IPS-18a (cell line): ENCODE measurements around the gene DUOXA1.

Experiments used
- H3K27ac ChIP-seq: one replicate; pipeline ENCODE4 v1.5.1; 2013; ENCODE audit warnings: low read length
- H3K27me3 ChIP-seq: one replicate; pipeline ENCODE4 v1.6.1; 2013; ENCODE audit warnings: mild to moderate bottlenecking, low read length; ENCODE audit not compliant: control insufficient read depth, insufficient read depth
- H3K36me3 ChIP-seq: one replicate; pipeline ENCODE4 v1.6.1; 2013; ENCODE audit warnings: low read depth, low read length; ENCODE audit not compliant: control insufficient read depth
- H3K4me1 ChIP-seq: one replicate; pipeline ENCODE4 v1.6.1; 2013; ENCODE audit warnings: low read depth, low read length; ENCODE audit not compliant: control insufficient read depth
- H3K4me3 ChIP-seq: one replicate; pipeline ENCODE4 v1.5.1; 2013; ENCODE audit warnings: low read length
- H3K9ac ChIP-seq: one replicate; pipeline ENCODE4 v1.6.1; 2013; ENCODE audit warnings: mild to moderate bottlenecking, low read length, moderate library complexity
- H3K9me3 ChIP-seq: one replicate; pipeline ENCODE4 v1.6.1; 2013; ENCODE audit warnings: low read depth, low read length; ENCODE audit not compliant: control insufficient read depth

DUOXA1 gene

DNA sequence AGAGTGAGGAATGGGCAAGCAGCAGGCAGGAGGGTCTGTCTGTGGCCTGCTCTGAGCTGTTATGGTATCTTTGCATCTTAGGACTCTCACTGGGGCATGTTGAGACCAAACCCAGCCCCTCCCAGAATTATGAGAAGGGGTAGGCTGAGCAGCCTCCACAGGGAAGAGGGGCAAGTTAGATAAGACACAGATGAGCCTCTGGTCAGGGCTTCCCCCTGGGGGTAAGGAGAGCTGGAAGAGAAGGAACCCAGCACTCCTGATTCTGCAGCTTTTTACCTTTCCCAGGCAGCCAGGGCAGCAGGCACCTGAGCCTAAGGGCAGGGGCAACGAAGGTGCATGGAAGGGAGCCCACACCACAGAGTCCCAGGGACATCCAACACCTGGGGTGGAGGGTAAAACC, 19.4 kb upstream of the DUOXA1 start:
- Histone ChIP-seq H3K4me3 (no peak overlapping the region), H3K36me3 (no peaks in the 10 kb centered on the region), H3K27ac (no peak overlapping the region), H3K9ac (no peak overlapping the region), H3K9me3 (no peaks in the 10 kb centered on the region), H3K4me1 (peaks cover 4% of the 10 kb centered on the region), H3K27me3 (peaks cover 5% of the 10 kb centered on the region)

DNA sequence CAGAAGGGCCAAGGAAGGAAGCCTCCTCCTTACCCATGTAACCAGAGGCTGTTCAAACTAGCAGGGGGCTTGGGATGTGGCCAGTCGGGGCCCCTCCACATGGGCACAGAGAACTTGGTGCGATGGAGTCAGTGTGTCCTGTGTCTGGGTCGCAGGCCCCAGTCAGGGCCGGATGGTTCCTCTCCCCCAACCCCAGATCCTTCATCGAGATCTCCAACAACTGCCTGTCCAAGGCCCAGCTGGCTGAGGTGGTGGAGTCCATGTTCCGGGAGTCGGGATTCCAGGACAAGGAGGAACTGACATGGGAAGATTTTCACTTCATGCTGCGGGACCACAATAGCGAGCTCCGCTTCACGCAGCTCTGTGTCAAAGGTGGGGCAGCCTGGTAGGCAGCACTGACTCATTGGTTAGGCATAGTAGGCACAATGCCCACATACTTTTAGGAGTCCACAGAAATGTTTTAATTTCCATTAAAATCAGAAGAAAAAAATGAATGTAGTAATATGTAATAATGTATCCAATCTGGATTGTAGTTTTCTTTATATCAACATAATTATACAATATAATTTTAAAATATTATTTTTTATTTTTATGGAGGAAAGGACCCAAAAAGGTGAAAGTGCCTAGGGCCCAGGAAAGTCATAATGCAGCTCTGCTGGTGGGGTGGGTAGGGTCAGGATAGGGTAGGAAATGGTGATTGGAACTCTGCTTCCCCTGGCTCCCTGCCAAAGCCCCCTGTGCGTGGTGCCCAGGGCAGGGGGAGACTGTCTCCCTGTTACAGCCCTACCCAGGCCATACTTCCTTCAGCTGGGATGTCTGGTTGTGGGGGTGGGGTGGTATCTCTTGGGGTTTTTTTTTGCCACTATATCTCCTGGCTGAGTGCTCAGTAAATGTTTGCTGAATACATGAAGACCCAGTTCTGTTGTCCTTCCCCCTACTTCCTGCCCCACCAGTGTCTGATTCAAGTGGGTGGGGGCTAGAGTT, 18.7 kb upstream of the DUOXA1 start:
- peaks cover 5% of the 10 kb centered on the region for H3K27me3 ChIP-seq
- no peak overlapping the region for H3K4me3 ChIP-seq
- no peak overlapping the region for H3K9ac ChIP-seq
- peaks cover 4% of the 10 kb centered on the region for H3K4me1 ChIP-seq
- H3K36me3 ChIP-seq, result no peaks in the 10 kb centered on the region
- H3K9me3 ChIP-seq, result no peaks in the 10 kb centered on the region
- no peak overlapping the region for H3K27ac ChIP-seq

DNA sequence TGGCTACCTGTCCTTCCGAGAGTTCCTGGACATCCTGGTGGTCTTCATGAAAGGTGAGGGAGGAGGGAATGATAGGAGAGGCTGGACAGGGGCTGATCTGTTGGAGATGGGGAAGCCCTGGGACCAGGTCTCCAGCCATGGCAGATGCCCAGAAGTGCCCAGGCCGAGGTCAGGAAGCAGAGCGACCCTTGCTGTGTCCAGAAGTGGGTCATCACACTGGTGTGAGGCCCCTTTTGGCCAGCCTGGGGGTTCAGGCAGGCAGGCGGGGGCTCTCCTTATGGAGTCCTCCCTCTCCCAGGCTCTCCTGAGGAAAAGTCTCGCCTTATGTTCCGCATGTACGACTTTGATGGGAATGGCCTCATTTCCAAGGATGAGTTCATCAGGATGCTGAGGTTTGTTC, 17.9 kb upstream of the DUOXA1 start:
- Histone ChIP-seq H3K4me1 (peaks cover 4% of the 10 kb centered on the region), H3K4me3 (no peak overlapping the region), H3K9ac (no peak overlapping the region)

DNA sequence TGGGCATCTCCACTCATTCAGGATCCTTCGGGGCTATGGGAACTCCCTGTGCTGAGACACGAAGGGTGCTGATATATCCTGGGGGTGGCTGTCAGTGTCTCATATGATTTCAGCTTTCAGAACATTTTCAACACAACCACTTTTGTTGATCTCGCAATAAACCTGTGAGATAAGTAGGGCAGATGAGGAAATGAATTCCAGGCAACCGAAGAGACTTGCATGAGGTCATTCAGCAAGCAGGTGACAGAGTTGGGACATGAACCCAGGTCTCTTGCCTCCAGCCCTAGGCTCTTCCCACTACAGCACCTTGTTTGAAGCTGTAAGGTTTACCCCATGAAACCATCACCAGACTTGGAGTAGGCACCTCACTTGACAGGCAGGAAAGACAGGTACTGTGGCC, 16.7 kb upstream of the DUOXA1 start:
- H3K9me3 ChIP-seq, result no peaks in the 10 kb centered on the region
- H3K4me3 ChIP-seq, result no peak overlapping the region
- H3K27me3 ChIP-seq, result peaks cover 5% of the 10 kb centered on the region
- no peaks in the 10 kb centered on the region for H3K36me3 ChIP-seq
- H3K9ac ChIP-seq, result no peak overlapping the region
- H3K27ac ChIP-seq, result no peak overlapping the region
- H3K4me1 ChIP-seq, result peaks cover 4% of the 10 kb centered on the region

More for the DNA sequence above, 17.9 kb upstream of the DUOXA1 start:
- Histone ChIP-seq H3K9me3 (no peaks in the 10 kb centered on the region), H3K27ac (no peak overlapping the region), H3K36me3 (no peaks in the 10 kb centered on the region), H3K27me3 (peaks cover 5% of the 10 kb centered on the region)

DNA sequence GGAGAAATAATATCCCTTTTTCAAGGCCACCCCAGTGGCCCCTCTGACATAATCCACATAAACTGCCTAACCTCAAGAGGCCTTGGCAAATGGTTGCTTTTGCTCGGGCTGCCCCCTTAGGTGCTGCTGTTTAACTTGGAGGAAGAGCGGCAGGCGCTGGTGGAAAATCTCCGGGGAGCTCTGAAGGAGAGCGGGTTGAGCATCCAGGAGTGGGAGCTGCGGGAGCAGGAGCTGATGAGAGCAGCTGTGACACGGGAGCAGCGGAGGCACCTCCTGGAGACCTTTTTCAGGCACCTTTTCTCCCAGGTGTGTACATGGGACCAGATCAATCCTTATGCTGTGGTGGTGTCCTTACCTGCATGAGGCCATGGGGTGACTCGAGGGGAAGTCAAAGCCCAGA, 15.1 kb upstream of the DUOXA1 start:
- Histone ChIP-seq H3K36me3 (no peaks in the 10 kb centered on the region), H3K4me1 (peaks cover 4% of the 10 kb centered on the region), H3K27me3 (peaks cover 5% of the 10 kb centered on the region), H3K9ac (no peak overlapping the region), H3K27ac (no peak overlapping the region), H3K4me3 (no peak overlapping the region), H3K9me3 (no peaks in the 10 kb centered on the region)

DNA sequence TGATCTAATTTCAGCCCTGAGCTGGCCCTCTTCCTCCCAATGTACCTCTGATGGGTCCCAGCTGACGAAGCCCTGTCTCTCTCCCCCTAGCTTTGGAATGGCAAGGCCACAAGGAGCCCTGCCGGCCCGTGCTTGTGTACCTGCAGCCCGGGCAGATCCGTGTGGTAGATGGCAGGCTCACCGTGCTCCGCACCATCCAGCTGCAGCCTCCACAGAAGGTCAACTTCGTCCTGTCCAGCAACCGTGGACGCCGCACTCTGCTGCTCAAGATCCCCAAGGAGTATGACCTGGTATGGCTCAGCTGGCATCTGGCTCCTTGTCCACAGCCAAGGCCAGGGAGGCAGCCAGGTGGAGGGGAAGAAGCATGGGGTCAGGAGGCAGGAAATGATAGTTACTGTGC, 14.3 kb upstream of the DUOXA1 start:
- Histone ChIP-seq H3K27ac (no peak overlapping the region), H3K4me1 (peaks cover under 1% of the 10 kb centered on the region), H3K27me3 (peaks cover 5% of the 10 kb centered on the region), H3K9ac (no peak overlapping the region), H3K9me3 (no peaks in the 10 kb centered on the region), H3K36me3 (no peaks in the 10 kb centered on the region), H3K4me3 (no peak overlapping the region)

DNA sequence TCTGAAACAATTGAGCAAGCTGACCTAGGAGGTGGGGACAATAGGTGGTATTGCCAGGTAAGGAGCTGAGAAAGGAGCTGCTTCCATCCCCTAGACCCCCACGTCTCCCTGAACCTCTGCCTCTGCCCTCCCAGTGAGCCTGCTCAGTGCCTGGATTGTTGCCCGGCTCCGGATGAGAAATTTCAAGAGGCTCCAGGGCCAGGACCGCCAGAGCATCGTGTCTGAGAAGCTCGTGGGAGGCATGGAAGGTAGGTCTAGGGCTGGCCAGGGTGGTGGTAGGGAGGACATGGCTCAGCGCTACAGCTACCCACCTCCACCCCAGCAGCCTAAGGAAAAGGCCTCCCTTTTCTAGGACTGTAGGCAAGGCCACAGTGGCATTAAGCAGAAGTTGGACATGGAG, 13.4 kb upstream of the DUOXA1 start:
- no peaks in the 10 kb centered on the region for H3K9me3 ChIP-seq
- H3K4me3 ChIP-seq, result no peak overlapping the region
- peaks cover 5% of the 10 kb centered on the region for H3K27me3 ChIP-seq
- no peaks in the 10 kb centered on the region for H3K4me1 ChIP-seq
- no peak overlapping the region for H3K9ac ChIP-seq
- H3K27ac ChIP-seq, result no peak overlapping the region
- no peaks in the 10 kb centered on the region for H3K36me3 ChIP-seq

DNA sequence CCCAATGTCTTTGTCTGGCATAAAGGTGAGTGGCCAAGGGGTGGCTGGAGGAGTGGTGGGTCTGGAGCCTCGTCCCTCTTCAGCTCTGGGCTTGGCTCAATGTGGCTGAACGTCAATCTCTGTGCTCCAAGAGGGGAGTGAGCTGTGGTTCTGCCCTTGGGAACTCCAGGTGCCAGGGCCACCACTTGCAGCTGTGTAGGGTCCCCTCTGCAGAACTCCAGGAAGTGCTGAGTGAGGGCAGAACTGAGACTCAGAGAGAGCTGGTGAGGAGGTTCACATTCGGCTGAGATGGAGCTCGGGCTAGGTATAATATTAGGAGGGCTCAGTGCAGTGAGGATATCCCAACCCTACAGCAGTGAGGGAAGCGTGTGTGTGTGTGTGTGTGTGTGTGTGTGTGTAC, 11.7 kb upstream of the DUOXA1 start:
- Histone ChIP-seq H3K27me3 (peaks cover 11% of the 10 kb centered on the region), H3K36me3 (no peaks in the 10 kb centered on the region), H3K27ac (no peak overlapping the region), H3K9me3 (no peaks in the 10 kb centered on the region), H3K9ac (no peak overlapping the region), H3K4me1 (no peaks in the 10 kb centered on the region), H3K4me3 (no peak overlapping the region)

DNA sequence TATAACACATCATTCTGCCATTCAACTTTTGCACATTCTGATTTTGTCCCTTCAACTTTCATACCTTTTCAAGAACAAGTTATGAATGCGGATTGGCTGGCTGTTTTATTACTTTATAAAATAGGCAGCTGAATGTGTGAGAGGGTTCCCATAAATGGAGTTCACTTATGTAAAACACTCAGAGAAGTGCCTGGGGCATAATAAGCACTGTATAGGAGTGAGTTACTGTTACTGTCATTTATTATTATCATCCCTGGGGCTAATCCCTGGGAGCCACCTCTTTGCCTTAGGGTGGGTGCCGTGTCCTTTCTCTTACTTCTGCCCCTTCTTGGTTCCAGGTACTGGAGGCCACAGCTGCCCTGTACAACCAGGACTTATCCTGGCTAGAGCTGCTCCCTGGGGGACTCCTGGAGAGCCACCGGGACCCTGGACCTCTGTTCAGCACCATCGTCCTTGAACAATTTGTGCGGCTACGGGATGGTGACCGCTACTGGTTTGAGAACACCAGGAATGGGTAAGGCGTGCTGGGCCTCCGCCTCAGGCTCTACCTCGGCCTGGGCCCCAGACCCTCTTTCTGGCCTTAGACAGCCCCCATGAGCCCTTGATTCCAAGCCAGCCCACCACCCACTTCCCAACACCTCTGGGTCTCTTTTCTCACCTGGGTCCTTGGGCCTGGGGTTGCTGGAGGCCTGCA, 11.0 kb upstream of the DUOXA1 start:
- Histone ChIP-seq H3K27ac (no peak overlapping the region), H3K36me3 (no peaks in the 10 kb centered on the region), H3K9ac (no peak overlapping the region), H3K9me3 (no peaks in the 10 kb centered on the region), H3K4me1 (no peaks in the 10 kb centered on the region), H3K27me3 (peaks cover 13% of the 10 kb centered on the region), H3K4me3 (no peak overlapping the region)

DNA sequence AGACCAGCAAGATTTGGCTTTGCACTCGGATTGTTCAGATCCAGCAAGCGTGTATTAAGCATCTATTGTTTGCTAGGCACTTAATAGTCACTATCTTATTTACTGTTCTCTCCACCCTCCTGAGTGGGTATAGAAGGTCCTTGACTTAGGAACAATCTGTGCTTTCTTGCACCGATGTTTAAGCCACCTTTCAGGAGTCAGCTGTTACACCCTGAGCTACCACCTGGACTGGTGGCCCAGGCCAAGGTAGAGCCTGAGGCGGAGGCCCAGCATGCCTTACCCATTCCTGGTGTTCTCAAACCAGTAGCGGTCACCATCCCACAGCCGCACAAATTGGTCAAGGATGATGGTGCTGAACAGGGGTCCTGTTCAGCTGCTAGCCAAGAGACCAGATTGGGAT, 10.1 kb upstream of the DUOXA1 start:
- Histone ChIP-seq H3K9ac (no peak overlapping the region), H3K27ac (no peak overlapping the region), H3K36me3 (no peaks in the 10 kb centered on the region), H3K4me1 (no peaks in the 10 kb centered on the region), H3K4me3 (no peak overlapping the region), H3K27me3 (peaks cover 21% of the 10 kb centered on the region), H3K9me3 (no peaks in the 10 kb centered on the region)

DNA sequence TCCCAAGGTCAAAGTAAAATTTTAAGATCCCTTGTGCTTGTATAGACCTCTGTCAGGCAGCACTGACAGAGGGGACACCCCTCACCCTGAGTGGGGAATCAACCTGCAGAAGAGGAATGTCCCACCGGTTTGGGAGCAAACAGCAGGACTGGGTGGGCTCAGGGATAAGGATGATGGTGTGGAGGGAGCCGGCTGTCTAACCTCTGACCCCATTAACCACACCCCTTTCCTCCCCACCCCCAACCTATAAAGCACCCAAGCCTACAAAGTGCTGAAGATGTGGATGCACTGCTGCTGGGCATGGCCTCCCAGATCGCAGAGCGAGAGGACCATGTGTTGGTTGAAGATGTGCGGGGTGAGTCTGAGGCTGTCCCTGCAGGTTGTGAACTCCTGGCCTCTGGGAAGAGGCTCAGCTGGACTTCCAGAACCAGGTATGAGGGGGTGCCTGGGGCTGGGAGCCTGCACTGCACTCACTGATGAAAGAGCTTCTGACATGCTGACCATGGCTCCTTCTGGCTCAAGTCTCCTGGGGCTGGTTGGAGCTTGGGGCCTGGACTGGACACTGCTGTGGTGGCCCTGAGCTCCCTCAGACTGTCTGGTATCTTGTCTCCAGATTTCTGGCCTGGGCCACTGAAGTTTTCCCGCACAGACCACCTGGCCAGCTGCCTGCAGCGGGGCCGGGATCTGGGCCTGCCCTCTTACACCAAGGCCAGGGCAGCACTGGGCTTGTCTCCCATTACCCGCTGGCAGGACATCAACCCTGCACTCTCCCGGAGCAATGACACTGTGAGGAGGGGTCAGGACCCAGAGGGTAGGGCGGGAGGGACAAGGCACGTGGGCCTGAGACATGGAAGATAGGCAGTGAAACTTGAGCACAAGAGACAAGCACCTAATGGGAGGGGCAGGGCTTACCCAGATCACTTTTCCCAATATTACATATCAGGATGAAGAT, 9.4 kb upstream of the DUOXA1 start:
- Histone ChIP-seq H3K36me3 (no peaks in the 10 kb centered on the region), H3K4me3 (no peak overlapping the region), H3K9ac (no peak overlapping the region), H3K27me3 (peaks cover 28% of the 10 kb centered on the region), H3K27ac (no peak overlapping the region), H3K4me1 (no peaks in the 10 kb centered on the region), H3K9me3 (no peaks in the 10 kb centered on the region)
